GM13977 (cell line): Measurements from ENCODE around the gene ZCCHC14.

Experiments
- DNase-seq: peaks from one replicate; pipeline ENCODE4 v3.0.0; 2012; ENCODE audit warnings: low spot score
- in situ Hi-C: fragments of 300-500 bp; cut with MboI; formaldehyde crosslinking; loops from one replicate; pipeline ENCODE4 v1.12.0; 2022; ENCODE audit warnings: low sequenced_read_pairs, low pct_unique_long_range_greater_than_20kb, mixed read lengths, inconsistent platforms; ENCODE audit not compliant: unreplicated experiment
- TF ChIP-seq, protein P1 (sequence below): IDR thresholded peaks from 2 replicates; pipeline ENCODE4 v1.5.1; 2012; ENCODE audit warnings: mild to moderate bottlenecking, control low read depth; ENCODE audit not compliant: insufficient read depth; ENCODE audit errors: extremely low read depth, missing control alignments

Gene ZCCHC14

DNA sequence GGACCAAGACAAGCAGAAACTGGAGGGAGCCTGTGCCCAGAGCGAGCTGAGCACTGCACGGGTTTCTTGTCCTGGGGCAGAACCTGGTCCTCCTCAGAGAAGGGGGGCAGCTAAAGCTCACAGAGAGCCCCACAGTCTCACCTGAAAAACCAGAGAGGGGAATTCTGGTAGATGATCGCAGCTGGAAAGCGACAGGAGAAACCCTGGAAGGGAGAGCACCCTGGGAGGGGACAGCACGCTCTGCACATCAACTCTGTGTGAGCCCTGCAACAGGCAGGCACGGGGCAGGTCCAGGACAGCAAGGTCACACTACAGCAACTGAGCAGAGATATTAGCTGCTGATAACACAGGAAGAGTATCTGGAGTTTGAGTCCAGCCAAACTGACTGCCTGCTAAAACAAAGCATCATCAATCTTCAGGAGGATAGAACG, 18.2 kb downstream of the ZCCHC14 start:
- in situ Hi-C loops = no loop called here
- TF ChIP-seq, protein P1, sequence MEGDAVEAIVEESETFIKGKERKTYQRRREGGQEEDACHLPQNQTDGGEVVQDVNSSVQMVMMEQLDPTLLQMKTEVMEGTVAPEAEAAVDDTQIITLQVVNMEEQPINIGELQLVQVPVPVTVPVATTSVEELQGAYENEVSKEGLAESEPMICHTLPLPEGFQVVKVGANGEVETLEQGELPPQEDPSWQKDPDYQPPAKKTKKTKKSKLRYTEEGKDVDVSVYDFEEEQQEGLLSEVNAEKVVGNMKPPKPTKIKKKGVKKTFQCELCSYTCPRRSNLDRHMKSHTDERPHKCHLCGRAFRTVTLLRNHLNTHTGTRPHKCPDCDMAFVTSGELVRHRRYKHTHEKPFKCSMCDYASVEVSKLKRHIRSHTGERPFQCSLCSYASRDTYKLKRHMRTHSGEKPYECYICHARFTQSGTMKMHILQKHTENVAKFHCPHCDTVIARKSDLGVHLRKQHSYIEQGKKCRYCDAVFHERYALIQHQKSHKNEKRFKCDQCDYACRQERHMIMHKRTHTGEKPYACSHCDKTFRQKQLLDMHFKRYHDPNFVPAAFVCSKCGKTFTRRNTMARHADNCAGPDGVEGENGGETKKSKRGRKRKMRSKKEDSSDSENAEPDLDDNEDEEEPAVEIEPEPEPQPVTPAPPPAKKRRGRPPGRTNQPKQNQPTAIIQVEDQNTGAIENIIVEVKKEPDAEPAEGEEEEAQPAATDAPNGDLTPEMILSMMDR = no peak
- DNase-seq = no peak

DNA sequence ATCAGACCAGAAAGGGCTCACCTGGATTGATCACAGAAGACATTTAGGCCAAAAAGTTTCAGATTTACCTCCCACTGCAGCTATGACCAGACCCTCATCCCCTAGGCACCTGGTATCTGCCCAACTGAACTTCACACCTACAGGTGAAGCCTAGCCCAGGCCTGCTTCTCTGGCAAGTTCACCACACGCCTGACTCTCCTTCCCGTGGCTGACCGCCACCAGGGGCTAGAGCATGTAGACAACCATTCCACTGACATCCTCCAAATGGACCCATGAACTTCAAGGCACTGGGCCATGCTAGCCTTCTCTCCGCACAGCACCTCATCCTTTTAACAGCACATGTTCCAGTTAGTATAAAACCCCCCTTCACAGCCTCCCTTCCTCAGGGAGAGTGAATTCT, 18.8 kb downstream of the ZCCHC14 start:
- DNase-seq = no peak

DNA sequence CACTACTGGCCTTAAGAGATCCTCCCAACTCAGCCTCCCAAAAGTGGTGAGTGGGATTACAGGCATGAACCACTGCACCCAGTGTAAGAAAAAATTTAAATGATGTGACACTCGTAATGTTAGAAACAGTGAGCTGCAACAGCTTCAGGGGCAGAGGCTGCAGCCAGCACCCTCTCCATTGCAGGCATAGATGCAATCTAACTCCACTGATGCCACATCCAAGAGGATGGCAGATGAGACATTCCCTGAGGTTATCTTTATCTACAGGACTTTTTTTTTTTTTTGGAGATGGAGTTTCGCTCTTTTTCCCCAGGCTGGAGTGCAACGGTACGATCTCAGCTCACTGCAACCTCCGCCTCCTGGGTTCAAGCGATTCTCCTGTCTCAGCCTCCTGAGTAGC, 19.9 kb downstream of the ZCCHC14 start:
- in situ Hi-C loops = no loop called here
- DNase-seq = no peak
- TF ChIP-seq, protein P1 = no peak

More for the DNA sequence above, 18.8 kb downstream of the ZCCHC14 start:
- TF ChIP-seq, protein P1 = no peak
- in situ Hi-C loops = no loop called here

DNA sequence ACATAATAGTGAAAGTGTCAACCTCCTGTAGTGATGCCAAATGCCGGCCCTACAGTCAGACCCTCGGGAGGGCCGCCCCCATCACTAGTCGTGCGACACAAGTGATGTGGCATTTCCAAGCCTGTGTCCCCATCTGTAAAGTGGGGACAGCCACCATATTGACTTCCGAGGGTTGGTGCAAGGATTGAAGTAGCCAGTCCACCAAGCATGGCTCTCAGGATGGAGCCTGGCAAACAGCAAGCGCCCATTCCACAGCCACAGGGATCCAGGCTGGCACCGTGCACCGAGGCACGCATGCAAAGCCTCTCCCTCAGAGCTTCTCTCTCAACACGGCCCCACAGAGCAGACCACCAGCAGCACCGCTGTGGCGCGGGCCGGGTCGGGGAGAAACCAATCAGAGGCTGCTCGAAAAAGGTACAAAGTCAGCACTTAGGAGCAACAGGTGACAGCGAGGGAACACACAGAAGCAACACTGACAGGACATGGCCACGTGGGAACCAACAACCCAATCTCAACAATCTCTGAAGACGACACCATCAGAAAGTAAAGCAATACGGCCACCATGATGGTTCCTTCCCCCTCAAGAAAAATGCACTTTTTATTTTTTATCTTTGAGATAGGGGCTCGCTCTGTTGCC, 20.6 kb downstream of the ZCCHC14 start:
- TF ChIP-seq, protein P1 = no peak
- in situ Hi-C loops = no loop called here
- no peak for DNase-seq

DNA sequence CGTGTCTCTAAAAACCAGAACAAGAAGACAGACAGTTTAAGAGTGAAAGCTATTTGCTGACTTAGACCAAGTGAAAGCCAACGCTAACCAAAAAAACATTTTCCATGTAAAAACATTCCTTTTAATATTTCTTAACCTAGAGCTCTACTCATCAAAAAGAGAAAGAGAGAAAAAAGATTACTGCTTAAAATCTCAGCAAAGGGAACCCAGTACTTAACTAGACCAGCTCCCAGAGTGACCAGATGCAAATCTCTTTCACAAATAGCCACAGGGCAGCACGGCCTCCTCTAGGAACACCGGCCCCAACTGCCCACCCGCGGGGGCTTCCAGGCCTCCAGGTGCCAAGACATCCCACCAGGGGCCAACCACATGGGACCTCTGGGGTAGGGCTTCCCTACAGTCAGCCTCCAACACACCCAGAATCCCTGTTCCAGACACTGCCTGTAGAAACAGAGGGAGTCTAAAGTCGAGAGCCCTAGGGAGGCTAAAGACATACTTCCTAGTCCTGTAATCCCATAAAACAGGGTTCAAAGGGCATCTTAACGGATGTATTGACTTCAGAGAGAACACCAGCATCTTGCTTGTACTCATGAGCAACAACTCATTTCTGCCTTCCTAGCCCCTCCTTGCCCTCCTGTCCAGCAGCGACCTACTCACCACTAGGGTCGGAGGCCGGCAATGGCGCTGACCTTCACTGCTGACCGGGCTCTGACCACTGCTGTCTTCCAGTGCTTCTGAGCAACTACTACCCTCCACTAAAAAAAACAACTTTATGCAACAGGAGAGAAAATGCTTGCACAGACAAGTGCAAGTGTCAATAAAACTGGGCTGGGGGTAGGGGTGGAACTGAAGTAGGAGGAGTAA, 21.3 kb downstream of the ZCCHC14 start:
- no peak for DNase-seq
- TF ChIP-seq, protein P1 = no peak
- in situ Hi-C loops = no loop called here

DNA sequence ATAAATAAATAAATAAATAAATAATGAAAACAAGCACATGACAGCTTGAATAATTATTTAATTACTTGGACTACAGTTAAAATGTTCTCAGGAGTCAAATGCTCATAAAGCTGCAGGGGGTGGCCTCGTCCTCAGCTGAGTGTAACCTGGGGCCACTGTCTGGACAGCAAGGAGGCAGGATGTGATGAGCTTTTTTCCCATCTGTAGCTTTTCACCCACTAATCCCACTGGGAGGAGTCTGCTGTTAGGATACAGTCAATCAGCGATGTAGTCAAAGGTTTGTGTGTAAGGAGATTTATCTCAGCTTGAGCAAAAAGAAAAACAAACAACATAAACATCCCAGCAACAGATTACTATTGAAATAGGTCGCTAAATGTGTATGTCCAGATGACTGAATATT, 22.5 kb downstream of the ZCCHC14 start:
- DNase-seq = no peak
- TF ChIP-seq, protein P1 = no peak
- in situ Hi-C loops = no loop called here
